Esophagus muscularis mucosa (tissue), 4 donors: ENCODE data around the gene PSG7.
"Not testable (repeated sequence)": the region's sequence is repeated elsewhere in the genome, so short reads cannot be mapped to it uniquely, and the experiment has no call there.

Experiments
- EP300 ChIP-seq: sonication (generic); formaldehyde crosslinking; IDR thresholded peaks from one replicate; pipeline ENCODE4 v1.6.1; 2017; ENCODE audit warnings: antibody characterized with exemption
- POLR2A ChIP-seq: fragments of 450-650 bp; IDR thresholded peaks from one replicate; pipeline ENCODE4 v1.6.1; 2017; ENCODE audit warnings: antibody characterized with exemption, moderate library complexity, mild to moderate bottlenecking, low read depth
- POLR2AphosphoS5 ChIP-seq, 2 donors: sonication (generic); formaldehyde crosslinking; IDR thresholded peaks; one replicate each; pipeline ENCODE4 v1.6.1; 2017; ENCODE audit warnings: antibody characterized with exemption in 2 of 2
- TF ChIP-seq, protein P1 (sequence below), 3 experiments: fragments of 200-600 bp in 2 of 3; fragments of 450-650 bp in 1 of 3; sonication (generic) in 2 of 3; IDR thresholded peaks; one replicate each; pipeline ENCODE4 v1.5.1; 2017 to 2019; ENCODE audit warnings: antibody characterized with exemption in 3 of 3, mild to moderate bottlenecking in 2 of 3, moderate library complexity in 1 of 3

GRCh38 chr19:42899110-42899509 is 37.9 kb downstream of the PSG7 start:
- TF ChIP-seq POLR2A; EP300; POLR2AphosphoS5 (IDR thresholded peaks at IDR 0.05): not testable (repeated sequence)
- TF ChIP-seq, protein P1, sequence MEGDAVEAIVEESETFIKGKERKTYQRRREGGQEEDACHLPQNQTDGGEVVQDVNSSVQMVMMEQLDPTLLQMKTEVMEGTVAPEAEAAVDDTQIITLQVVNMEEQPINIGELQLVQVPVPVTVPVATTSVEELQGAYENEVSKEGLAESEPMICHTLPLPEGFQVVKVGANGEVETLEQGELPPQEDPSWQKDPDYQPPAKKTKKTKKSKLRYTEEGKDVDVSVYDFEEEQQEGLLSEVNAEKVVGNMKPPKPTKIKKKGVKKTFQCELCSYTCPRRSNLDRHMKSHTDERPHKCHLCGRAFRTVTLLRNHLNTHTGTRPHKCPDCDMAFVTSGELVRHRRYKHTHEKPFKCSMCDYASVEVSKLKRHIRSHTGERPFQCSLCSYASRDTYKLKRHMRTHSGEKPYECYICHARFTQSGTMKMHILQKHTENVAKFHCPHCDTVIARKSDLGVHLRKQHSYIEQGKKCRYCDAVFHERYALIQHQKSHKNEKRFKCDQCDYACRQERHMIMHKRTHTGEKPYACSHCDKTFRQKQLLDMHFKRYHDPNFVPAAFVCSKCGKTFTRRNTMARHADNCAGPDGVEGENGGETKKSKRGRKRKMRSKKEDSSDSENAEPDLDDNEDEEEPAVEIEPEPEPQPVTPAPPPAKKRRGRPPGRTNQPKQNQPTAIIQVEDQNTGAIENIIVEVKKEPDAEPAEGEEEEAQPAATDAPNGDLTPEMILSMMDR (IDR thresholded peaks at IDR 0.05) = not testable (repeated sequence)
